HepG2 (cell line): ENCODE results near the gene G6PC3.

ENCODE experiments used
- ATF7 ChIP-seq, 2 experiments: fragments of 450-650 bp in 1 of 2; sonication (generic) in 1 of 2; formaldehyde crosslinking in 1 of 2; IDR thresholded peaks; 2 replicates each; pipeline versions ENCODE4 v1.4.0 to v1.6.1; 2016 to 2020; ENCODE audit warnings: antibody characterized with exemption in 1 of 2, mild to moderate bottlenecking in 1 of 2, missing genetic modification reagents in 1 of 2
- ELF4 ChIP-seq: sonication (generic); formaldehyde crosslinking; IDR thresholded peaks from 2 replicates; pipeline ENCODE4 v1.5.0; 2020; ENCODE audit warnings: missing genetic modification reagents, mild to moderate bottlenecking, moderate library complexity, borderline replicate concordance
- GABPA ChIP-seq, 2 experiments: IDR thresholded peaks; 2 replicates each; pipeline ENCODE4 v1.6.1; 2011 to 2016; ENCODE audit warnings: low read depth in 2 of 2, low read length in 1 of 2, missing biosample characterization in 1 of 2, missing genetic modification characterization in 1 of 2
- RAD21 ChIP-seq: fragments of 450-650 bp; formaldehyde crosslinking; IDR thresholded peaks from 2 replicates; pipeline ENCODE4 v1.5.0; 2020; ENCODE audit warnings: mild to moderate bottlenecking
- SP1 ChIP-seq, 2 experiments: fragments of 450-650 bp in 1 of 2; sonication (generic) in 1 of 2; formaldehyde crosslinking in 1 of 2; IDR thresholded peaks; 2 replicates each; pipeline versions ENCODE4 v1.4.0 to v1.6.1; 2016 to 2020; ENCODE audit warnings: missing genetic modification reagents in 1 of 2
- ZNF121 ChIP-seq: sonication (generic); formaldehyde crosslinking; IDR thresholded peaks from 2 replicates; pipeline ENCODE4 v1.5.0; 2020; ENCODE audit warnings: mild to moderate bottlenecking, missing genetic modification reagents
- ZNF850 ChIP-seq: sonication (generic); formaldehyde crosslinking; conservative IDR thresholded peaks from 2 replicates; pipeline ENCODE4 v1.9.0; 2021; ENCODE audit warnings: mild to moderate bottlenecking, missing genetic modification reagents
- TF ChIP-seq, protein P1 (sequence below): conservative IDR thresholded peaks from 2 replicates; pipeline ENCODE4 v1.6.1; 2018; ENCODE audit warnings: missing genetic modification reagents

DNA sequence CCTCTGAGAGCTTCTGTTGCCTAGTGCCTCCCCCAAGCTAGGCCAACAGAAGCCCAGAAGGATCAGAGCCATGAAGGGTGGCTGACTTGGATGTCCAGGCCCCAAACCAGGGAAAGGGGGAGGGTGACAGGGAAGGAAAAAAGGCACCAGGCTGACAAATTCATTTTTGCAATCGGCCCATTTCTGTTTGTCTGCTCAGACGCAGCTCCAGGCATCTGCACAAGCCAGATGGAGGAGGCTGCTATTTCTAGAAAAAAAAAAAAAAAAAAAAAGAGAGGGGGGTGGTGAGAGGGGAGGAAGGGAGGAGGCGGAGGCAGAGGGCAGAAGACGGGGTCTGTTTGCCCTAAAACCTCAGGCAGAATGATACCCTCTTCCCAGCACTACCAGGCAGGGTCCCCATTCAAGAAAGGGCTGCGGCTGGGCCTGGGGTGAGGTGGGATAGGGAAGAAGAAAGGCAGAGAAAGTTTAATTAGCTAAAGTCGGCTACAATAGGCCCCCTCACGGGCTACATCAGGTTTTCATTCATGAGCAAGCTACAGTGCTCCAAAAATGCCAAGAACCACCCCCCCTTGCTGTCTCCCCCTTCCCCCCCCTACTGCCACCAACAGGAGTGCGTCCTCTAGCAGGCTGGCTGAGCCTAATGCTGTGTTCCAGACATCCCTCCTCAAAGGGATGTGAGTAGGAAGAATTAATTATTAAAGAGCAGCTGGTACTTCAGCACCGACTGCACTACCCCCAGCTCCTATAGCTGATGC lies 50.5 kb downstream of the G6PC3 start:
- no peak for TF ChIP-seq ZNF850 (CRISPR knock-in tag)
- TF ChIP-seq ZNF121 (CRISPR knock-in tag): no peak
- no peak for TF ChIP-seq ATF7 (IDR thresholded peaks at IDR 0.05)
- TF ChIP-seq ATF7 (CRISPR knock-in tag; IDR thresholded peaks at IDR 0.05): no peak
- TF ChIP-seq SP1 (IDR thresholded peaks at IDR 0.05): no peak
- TF ChIP-seq SP1 (CRISPR knock-in tag; IDR thresholded peaks at IDR 0.05): no peak
- TF ChIP-seq, protein P1, sequence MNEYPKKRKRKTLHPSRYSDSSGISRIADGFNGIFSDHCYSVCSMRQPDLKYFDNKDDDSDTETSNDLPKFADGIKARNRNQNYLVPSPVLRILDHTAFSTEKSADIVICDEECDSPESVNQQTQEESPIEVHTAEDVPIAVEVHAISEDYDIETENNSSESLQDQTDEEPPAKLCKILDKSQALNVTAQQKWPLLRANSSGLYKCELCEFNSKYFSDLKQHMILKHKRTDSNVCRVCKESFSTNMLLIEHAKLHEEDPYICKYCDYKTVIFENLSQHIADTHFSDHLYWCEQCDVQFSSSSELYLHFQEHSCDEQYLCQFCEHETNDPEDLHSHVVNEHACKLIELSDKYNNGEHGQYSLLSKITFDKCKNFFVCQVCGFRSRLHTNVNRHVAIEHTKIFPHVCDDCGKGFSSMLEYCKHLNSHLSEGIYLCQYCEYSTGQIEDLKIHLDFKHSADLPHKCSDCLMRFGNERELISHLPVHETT (CRISPR knock-in tag): no peak
- no peak for TF ChIP-seq RAD21
- TF ChIP-seq ELF4 (CRISPR knock-in tag): no peak
- no peak for TF ChIP-seq GABPA (IDR thresholded peaks at IDR 0.05; ENCODE audit: low read depth, low read length)
- TF ChIP-seq GABPA (CRISPR knock-in tag; IDR thresholded peaks at IDR 0.05; ENCODE audit: low read depth): no peak
